HAP-1 (cell line): ENCODE results near the gene RRN3.
"Not testable (repeated sequence)": the region's sequence is repeated elsewhere in the genome, so short reads cannot be mapped to it uniquely, and the experiment has no call there.

Source experiments
- DNase-seq, 2 experiments: peaks; one replicate each; pipeline ENCODE4 v3.0.0-alpha.2; 2016 to 2020; ENCODE audit warnings: low spot score in 2 of 2
- H3K27me3 ChIP-seq: fragments of 250-450 bp; sonication (Bioruptor Pico); 2 replicates; pipeline ENCODE4 v1.5.1; 2020; ENCODE audit warnings: low read depth, mild to moderate bottlenecking, moderate library complexity
- H3K36me3 ChIP-seq: fragments of 250-450 bp; sonication (Bioruptor Pico); replicated peaks from 2 replicates; pipeline ENCODE4 v1.5.1; 2020; ENCODE audit warnings: mild to moderate bottlenecking
- H3K4me1 ChIP-seq: fragments of 250-450 bp; sonication (Bioruptor Pico); 2 replicates; pipeline ENCODE4 v1.5.1; 2020; ENCODE audit warnings: mild to moderate bottlenecking
- H3K4me3 ChIP-seq: fragments of 250-450 bp; sonication (Bioruptor Pico); 2 replicates; pipeline ENCODE4 v1.5.1; 2020; ENCODE audit warnings: mild to moderate bottlenecking, moderate library complexity
- H3K9me3 ChIP-seq: fragments of 250-450 bp; sonication (Bioruptor Pico); 2 replicates; pipeline ENCODE4 v1.5.1; 2020; ENCODE audit warnings: mild to moderate bottlenecking, moderate library complexity
- in situ Hi-C: fragments of 300-500 bp; cut with MboI; formaldehyde crosslinking; loops from 3 replicates; pipeline ENCODE4 v1.14.3; 2020; ENCODE audit warnings: low sequenced_read_pairs, inconsistent platforms, mixed read lengths

Gene RRN3

DNA sequence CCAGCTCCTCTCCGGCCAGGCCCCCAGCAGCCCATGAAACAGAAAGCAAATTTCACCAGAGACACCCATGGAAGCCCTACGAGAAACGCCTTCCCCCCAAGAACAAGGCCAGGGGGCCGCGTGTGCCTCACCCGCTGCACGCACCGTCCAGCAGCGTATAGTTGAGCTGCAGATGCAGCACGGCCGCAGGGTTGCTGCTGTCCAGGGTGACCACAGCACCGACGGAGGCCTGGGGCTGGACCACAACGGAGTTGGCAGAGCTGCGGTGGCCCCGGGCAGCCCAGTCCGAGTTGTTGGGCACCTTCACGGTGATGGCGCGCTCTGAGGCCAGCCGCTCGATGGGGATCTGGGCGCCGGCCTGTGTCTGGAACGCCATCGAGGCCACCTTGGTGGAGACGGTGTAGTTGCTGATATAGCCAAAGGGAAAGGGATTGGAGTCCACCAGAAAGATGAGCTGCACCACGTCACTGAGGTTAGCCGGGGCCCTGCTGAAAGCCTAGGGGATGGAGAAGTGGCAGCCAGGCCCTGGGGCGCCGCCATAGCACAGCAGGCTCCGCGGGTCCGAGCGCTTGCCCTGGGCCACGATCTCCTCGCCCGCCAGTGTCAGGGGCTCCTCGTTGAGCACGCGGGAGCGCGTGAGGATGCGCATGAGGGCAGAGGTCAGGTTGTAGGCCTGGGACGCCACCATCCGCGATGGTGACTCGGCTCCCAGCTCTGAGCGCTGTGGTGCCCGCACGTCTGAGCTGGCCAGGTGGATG, 37.0 kb upstream of the RRN3 start:
- H3K27me3 ChIP-seq, in situ Hi-C loops, DNase-seq, H3K4me1 ChIP-seq, H3K4me3 ChIP-seq, H3K36me3 ChIP-seq, H3K9me3 ChIP-seq: not testable (repeated sequence)

DNA sequence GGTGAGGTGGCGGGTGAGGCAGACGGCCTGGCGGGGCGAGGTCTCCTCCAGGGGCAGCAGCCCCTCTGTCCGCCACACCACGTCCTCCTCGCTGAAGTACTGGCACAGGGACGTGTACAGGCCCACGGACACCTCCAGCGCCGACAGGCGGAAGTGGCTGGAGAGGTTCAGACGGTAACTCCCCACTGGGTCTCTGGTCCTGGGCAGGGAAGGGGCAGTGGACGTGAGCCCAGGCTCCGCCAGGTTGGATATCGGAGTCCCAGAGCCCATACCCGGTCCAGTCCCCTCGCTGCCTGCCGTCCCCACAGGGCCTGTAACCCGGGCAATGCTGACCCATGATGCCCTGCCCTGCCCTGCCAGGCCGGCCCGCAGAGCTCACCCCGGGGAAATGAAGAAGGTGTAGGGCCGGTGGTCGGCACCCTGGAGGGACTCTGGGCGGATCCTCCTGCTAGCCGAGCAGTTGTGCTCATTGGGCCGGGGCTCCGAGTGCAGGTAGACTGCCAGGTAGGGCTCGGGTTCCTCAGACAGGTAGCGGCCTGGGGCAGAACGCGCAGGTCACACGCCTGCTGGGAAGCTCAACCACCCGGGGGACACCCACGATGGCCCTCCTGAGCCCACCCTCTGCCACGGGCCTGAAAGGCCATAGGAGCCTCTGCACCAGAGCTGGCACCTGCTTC, 36.3 kb upstream of the RRN3 start:
- in situ Hi-C loops, H3K27me3 ChIP-seq, H3K36me3 ChIP-seq, DNase-seq, H3K4me1 ChIP-seq, H3K9me3 ChIP-seq, H3K4me3 ChIP-seq: not testable (repeated sequence)

DNA sequence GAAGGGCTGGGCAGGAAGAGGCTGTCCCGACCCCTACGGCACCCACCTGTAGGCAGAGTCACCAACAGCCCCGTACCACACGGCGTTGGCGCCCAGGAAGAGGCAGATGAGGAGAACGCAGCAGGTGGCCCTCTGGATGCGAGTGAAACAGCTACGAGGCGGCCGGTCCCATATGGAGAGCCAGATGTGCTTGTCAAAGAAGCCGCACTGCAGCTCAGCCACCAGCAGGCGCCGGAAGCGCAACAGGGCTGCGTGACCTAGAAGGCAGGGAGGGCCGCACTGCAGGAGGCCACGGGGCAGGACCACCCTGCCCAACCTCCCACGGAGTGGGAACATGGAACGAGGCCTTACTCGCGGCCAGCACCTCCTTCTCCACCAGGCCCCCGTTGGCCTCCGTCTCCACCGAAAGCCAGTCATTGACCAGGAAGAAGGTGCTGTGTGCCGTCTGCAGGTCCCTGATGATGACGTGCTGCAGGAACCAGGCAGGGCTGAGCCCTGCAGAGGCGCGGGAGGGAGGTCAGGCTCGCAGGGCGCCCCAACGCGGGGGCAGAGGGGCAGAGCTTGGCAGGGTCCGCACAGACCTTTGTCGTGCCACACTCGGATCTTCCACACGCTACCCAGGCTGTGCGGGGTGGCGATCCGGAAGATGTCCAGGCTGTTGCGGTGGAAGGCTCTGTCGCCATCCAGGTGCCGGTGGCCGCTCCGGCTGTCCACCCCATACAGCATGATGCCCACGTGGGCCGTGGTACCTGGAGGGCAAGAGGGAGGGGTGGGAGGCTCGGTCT, 33.8 kb upstream of the RRN3 start:
- in situ Hi-C loops, DNase-seq, H3K4me3 ChIP-seq, H3K36me3 ChIP-seq, H3K27me3 ChIP-seq, H3K4me1 ChIP-seq, H3K9me3 ChIP-seq: not testable (repeated sequence)

DNA sequence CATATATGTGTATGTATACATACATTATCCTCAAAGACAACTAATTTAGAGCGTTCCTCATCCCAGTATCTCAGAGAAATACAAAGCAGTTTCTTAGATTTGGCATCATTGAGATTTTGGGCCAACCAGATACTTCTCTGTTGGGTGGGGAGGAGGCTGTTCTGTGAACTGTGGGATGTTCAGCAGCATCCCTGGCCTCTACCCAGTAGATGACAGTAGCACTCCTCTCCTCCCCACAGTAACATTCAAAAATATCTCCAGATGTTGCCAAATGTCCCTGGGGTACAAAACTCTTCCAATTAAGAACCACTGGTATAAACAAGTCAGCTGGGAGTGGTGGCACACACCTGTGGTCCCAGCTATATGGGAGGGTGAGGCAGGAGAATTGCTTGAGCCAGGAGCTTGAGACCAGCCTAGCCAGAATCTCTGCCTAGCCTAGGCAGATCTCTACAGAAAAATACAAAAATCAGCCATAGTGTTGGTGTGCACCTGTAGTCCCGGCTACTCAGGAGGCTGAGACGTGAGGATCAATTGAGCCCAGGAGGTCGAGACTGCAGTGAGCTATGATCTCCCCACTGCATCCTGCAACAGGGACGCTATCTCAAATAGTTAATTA, 6.4 kb upstream of the RRN3 start:
- H3K27me3 ChIP-seq, H3K4me1 ChIP-seq, H3K36me3 ChIP-seq, H3K9me3 ChIP-seq, H3K4me3 ChIP-seq, DNase-seq, in situ Hi-C loops: not testable (repeated sequence)

DNA sequence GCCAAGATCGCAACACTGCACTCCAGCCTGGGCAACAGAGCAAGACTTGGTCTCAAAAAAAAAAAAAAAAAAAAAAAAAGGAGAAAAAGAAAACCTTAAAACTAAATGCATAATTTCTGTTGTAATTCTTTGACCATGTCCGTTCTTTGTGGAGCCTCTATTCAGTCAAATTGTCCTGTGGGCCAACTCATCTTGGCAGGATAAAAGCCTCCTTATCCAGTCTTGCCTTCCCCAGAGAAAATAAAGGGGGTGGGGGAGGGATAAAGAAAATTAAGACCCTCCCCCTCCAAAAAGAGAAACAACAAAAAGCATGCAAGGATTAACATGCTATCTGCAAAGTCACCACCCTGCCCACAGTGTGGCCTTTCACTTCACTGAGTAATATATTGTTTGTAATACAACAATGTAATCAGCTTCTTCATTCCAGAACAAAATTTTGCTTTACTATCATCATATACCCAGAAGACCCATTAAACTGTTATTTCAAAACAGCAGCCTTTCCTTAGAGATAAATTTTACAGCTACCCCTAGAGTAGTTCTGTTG, 5.4 kb upstream of the RRN3 start:
- H3K9me3 ChIP-seq, H3K36me3 ChIP-seq, DNase-seq, H3K4me3 ChIP-seq, H3K27me3 ChIP-seq, H3K4me1 ChIP-seq, in situ Hi-C loops: not testable (repeated sequence)

DNA sequence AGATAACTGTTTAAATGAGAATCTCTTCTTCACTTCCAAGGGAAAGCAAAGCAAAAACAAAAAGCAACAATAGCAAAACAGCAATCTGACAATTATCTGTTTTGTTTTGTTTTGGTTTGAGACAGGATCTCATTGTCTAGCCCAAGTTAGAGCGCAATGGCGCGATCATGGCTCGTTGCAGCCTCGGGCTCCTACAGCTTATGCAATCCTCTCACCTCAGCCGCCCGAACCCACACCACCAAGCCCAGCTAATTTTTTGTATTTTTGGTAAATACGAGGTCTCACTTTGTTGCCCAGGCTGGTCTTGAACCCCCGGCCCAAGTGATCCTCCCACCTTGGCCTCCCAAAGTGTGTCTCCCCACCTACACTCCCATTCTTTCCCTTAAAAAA, 2.5 kb upstream of the RRN3 start:
- H3K9me3 ChIP-seq, H3K4me1 ChIP-seq, H3K4me3 ChIP-seq, H3K36me3 ChIP-seq, in situ Hi-C loops, H3K27me3 ChIP-seq: not testable (repeated sequence)
- DNase-seq: peak in 1 of 2 experiments; percentile 16

DNA sequence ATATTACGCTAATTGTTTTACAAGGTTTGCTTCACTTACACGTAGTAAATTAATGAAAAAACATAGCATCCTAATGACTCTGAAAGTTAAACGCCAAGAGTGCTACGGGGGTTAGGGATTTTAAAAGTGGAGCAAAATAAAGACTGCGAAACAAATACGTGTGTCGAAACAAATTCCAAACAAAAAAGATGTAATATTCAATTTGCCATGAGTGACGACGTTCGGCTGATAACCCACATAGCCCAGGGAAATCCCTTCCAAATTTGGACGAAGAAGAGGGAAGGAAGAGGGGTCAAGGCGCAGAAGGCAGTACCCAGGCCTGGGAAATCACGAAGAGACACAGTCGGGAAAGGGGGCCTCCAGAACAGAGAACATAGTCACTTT, 509 bp downstream of the RRN3 start:
- H3K4me1 ChIP-seq, H3K9me3 ChIP-seq, in situ Hi-C loops, DNase-seq, H3K27me3 ChIP-seq: not testable (repeated sequence)
- Histone ChIP-seq H3K4me3 (peak overlapping the region; percentile 62), H3K36me3 (peaks cover 18% of the 10 kb centered on the region)

DNA sequence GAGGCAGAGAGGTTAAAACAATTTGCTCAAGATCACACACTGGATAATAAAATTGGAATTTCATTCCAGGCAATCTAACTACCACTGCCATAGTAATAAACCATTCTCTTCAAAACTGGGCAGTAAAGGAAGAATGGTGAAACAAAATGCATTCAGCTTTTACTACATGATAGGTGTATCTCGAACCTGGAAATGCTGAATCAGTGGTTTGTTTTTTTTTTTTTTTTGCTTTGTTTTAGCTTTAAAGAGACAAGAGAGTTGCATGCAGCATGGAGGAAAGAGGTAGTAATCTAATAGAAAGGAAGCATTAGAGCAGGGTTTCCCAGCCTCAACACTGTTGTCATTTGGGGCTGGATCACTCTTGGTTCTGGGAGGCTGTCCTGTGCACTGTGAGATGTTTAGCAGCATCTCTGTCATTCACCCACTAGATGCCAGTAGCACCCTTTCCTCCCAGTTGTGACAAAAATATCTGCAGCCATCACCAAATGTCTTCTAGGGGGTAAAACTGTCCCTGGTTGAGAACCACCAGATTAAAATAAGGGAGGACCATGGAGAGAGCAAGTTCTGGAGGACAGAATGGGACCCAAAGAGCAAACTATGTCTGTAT, 3.3 kb downstream of the RRN3 start:
- H3K36me3 ChIP-seq: peaks cover 28% of the 10 kb centered on the region
- in situ Hi-C loops, H3K4me1 ChIP-seq, H3K27me3 ChIP-seq, H3K9me3 ChIP-seq, DNase-seq, H3K4me3 ChIP-seq: not testable (repeated sequence)

DNA sequence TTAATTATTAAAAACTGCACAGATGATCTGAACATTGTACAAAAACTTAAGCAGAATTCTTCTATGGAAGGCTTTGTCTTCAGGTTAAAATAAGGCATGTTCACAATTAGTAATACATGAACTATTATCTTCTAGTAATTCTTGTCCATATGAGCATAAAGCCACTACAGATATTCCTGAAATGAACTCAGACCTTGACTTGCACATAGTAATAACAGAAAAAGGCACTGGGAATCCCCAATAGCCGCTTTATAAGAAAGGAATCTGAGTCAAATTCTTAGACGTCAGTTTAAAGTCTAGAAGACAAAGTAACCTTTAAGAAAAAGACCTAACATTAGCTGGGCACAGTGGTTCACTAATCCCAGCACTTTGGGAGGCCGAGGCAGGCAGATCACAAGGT, 11.3 kb downstream of the RRN3 start:
- H3K36me3 ChIP-seq: peaks cover 30% of the 10 kb centered on the region
- H3K9me3 ChIP-seq, DNase-seq, H3K4me3 ChIP-seq, H3K4me1 ChIP-seq, H3K27me3 ChIP-seq, in situ Hi-C loops: not testable (repeated sequence)

DNA sequence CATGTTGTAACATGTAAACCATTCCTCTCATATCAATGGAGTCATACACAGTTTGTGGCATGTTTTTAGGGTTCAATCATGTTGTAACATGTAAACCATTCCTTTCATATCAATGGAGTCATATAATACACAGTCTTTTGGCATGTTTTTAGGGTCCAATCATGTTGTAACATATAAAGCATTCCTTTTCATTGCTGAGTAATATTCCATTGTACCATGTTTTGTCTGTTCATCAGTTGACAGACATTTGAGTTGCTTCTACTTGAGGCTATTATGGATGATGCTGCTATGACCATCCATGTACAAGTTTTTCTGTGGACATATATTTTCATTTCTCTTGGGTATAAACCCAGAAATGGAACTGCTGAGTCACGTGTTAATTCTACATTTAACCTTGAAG, 13.2 kb downstream of the RRN3 start:
- DNase-seq, in situ Hi-C loops, H3K4me3 ChIP-seq, H3K4me1 ChIP-seq, H3K27me3 ChIP-seq, H3K9me3 ChIP-seq: not testable (repeated sequence)
- peaks cover 33% of the 10 kb centered on the region for H3K36me3 ChIP-seq

DNA sequence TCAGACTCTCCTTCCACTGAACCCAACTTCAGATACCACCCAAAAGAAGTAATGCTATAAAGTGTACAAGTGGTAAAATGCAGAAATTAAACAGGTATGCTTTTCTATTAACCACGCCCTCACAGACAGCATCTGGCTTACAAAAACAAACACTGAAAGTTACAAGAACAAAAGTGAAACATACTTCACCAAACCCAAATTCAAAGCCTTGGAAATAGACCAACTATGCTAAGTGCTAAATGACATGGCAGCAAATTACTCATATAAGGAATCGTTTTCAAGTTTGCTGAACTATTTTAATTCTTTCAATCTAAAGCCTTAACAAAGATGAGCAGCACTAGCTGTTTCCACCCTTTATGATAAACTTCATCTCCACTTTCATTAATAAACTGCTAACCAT, 17.9 kb downstream of the RRN3 start:
- in situ Hi-C loops, H3K4me1 ChIP-seq, H3K4me3 ChIP-seq, H3K9me3 ChIP-seq, H3K27me3 ChIP-seq, DNase-seq: not testable (repeated sequence)
- H3K36me3 ChIP-seq: peaks cover 57% of the 10 kb centered on the region

DNA sequence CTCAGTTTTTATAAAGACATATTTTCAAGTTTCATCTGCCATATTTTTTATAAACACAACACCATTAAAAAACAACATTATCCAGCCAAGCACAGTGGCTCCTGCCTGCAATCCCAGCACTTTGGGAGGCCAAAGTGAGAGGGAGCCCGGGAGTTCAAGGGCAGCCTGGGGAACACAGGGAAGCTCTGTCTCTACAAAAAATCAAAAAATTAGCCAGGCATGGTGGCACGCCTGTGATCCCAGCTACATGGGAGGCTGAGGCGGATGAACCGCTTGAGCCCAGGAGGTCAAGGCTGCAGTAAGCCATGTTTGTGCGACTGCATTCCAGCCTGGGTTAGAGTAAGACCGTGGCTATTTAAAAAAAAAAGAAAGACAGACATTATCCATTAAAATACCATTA, 21.0 kb downstream of the RRN3 start:
- H3K36me3 ChIP-seq: peaks cover 70% of the 10 kb centered on the region
- DNase-seq: no peak
- H3K9me3 ChIP-seq: no peaks in the 10 kb centered on the region
- in situ Hi-C loops: no loop called here
- H3K27me3 ChIP-seq: no peaks in the 10 kb centered on the region
- H3K4me3 ChIP-seq: no peak overlapping the region
- H3K4me1 ChIP-seq: no peaks in the 10 kb centered on the region

DNA sequence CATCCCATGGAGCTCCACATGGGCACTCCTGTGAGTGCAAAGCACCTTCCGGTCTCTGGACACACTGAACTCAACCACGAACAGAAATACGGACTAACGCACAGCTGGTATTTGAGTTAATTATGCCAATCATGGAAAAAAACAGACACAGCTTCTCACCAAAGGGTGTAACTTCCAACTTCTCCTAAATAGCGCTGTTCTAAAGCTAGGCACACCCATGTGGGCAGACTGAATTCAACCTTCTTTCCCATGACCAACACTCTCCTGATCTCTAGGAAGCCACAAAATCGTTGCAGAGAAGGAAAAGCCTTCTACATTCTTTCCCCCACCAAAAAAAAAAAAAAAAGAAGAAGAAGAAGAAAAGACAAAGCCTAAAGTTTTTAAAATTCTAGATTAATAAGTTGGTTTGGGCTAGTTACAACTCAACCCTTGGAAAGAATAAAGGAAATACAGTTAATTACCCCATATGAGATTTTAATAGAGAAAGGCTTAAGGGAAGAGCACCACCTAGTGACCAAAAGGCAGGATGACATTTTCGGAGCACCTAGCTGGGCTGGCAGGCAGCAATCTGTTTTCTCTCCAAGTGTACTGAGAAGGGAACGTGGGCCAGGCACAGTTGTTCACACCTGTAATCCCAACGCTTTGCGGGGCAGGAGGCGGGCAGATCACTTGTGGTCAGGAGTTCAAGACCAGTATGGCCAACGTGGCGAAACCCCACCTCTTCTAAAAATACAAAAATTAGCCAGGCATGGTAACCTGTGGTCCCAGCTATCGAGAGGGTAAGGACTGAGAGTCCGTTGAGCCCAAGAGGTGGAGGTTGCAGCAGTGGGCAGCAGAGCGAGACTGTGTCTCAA, 21.9 kb downstream of the RRN3 start:
- DNase-seq, H3K9me3 ChIP-seq, H3K4me1 ChIP-seq, in situ Hi-C loops, H3K27me3 ChIP-seq, H3K4me3 ChIP-seq: not testable (repeated sequence)
- peaks cover 63% of the 10 kb centered on the region for H3K36me3 ChIP-seq
